Fibroblast of skin of abdomen (primary cell): Measurements from ENCODE around the gene OBP2A.
"Not testable (repeated sequence)": the region's sequence is repeated elsewhere in the genome, so short reads cannot be mapped to it uniquely, and the experiment has no call there.

Source experiments
- DNase-seq: peaks from one replicate; pipeline ENCODE4 v3.0.0-alpha.2; 2013

OBP2A gene

GRCh38 chr9:135512241-135512603, 33.7 kb upstream of the OBP2A start:
- DNase-seq = no peak

DNA sequence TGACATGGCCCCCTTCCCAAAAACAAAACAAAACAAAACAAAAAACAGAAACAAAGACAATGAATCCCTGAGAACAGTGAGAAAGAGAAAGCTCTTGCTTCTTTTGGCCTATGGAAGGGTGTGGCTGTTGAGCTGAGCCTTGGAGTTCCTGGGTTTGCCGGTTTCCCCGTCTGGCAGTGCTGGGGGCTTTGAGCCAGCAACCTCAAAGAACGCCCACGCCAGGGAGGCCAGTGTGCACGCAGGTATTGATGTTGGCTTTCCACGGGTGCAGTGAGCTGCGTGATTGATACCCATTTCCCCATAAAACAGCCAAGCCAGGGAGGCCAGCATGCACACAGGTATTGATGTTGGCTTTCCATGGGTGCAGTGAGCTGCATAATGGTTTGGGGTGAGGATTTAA, 33.0 kb upstream of the OBP2A start:
- no peak for DNase-seq

DNA sequence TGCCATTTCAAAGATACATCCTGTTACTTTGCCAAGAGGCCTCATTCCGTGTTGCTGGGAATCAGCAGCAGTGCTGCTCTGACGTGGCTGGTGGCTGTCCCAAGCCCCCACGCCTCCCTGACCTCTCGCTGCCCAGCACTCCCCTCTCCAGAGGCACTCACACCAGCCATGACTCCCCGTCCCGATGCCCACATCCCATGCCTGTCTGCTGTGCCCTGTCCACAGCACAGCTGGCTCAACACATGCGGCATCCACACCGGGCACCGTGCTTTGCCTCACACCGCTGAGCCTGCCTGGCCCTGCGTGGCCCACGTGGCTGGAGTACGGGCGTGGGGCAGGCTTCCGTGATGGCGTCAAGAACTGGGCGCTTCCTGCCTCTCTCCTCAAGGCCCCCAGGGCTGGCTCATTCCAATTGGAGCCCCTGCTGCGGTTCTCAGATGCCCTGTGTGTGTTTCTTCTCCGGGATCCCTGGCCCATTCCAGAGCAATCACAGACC, 32.5 kb upstream of the OBP2A start:
- DNase-seq = no peak

DNA sequence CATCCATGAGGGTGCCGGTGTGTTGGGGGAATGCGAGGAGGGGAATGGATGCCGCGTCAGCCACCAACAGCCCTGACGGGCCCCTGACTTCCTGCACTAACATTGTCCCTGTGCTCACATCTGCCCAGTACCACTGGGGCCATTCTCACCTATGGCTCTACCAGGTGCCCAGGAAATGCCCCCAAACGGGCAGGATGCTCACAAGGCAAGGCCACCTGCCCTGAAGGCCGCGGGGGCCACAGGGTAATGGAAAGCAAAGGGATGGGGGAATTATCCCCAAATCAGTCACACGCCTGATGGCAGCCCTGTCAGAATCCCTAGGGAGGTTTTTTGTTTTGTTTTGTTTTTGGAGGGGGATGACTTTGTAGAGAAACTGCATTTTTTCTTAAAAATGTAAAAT, 32.0 kb upstream of the OBP2A start:
- DNase-seq = not testable (repeated sequence)

DNA sequence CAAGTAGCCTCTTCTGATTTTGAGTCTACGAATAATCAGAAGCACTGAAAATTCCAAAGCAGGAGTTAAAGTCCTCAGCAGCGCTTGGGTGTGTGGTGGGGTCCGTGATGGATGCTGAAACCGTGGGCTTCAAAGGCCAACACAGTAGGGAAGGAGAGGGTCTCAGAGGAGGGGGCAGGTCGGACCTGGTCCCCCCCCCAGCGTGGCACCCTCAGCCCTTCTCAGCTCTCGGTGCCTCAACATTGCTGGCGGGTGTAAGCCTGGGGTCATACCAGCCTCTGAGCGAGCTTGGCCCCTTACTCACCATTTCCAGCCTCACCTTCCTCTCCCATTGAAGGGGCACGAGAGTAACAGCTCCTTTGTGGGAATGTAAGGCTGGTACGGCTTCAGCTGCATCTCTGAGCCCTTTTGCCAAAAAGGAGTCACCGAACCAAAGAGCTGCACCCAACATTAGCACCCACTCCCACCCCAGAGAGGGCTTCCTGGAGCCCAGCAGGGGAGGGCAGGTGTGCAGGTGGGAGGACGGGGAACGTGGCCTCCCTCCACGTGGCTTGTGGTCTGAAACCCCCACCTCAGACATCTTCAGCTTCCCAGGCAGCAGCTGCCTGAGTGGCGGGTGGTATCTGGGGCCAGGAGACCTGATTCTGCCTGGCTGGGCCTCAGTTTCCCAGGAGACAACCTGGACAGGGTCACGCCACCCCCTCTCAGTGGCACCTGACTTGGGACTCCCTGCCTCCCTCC, 31.4 kb upstream of the OBP2A start:
- DNase-seq = no peak

GRCh38 chr9:135515083-135515951, 30.6 kb upstream of the OBP2A start:
- DNase-seq = no peak

DNA sequence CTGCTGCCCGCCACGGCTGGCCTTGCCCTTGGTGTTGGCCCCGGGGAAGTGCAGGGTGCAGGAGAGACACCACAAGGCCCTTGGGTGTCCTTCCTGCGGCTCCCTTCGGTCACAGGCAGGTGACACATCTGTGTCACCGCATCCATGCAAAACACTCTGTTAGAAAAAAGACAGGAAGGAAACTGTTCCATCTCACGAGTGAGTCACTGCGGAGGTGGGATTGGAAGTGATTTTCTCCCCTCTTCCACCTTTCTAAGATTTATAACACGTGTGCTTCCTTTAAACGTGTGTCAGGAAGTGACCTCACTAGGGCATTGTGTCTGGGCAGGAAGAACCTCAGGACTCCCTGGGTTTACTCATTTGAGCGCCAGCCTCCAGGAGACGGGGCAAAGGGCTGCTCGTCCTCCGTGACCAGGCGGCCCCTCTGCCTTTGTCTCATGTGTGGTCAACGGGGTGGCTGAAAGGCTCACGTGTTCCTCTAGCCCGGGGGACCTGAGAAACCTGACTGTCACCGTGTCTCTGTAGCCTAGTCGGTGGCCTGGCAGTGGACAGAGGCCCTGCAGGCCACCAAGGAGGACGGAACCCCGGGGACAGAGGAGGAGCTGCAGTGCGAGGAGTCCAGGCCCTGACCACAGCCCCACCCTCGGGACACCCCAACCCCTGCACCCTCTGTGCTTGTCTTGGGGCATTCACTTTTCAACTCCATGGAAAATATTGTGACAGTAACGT, 29.6 kb upstream of the OBP2A start:
- no peak for DNase-seq

DNA sequence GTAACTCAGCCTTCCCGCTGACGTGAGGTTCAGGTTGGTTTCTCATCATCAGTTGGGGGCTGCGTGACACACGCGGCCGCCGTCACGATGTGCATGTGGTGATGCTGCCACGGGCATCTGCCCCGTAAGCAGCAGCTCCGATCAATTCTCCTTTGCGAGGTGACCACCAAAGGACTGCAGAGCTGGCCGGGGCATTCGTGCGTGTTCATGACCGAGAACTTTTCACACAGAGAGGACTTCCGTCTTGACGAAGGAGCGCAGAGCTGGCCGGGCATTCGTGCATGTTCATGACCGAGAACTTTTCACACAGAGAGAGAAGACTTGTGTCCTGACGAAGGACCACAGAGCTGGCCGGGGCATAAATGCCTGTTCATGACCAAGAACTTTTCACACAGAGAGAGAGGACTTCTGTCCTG, 28.5 kb upstream of the OBP2A start:
- no peak for DNase-seq

DNA sequence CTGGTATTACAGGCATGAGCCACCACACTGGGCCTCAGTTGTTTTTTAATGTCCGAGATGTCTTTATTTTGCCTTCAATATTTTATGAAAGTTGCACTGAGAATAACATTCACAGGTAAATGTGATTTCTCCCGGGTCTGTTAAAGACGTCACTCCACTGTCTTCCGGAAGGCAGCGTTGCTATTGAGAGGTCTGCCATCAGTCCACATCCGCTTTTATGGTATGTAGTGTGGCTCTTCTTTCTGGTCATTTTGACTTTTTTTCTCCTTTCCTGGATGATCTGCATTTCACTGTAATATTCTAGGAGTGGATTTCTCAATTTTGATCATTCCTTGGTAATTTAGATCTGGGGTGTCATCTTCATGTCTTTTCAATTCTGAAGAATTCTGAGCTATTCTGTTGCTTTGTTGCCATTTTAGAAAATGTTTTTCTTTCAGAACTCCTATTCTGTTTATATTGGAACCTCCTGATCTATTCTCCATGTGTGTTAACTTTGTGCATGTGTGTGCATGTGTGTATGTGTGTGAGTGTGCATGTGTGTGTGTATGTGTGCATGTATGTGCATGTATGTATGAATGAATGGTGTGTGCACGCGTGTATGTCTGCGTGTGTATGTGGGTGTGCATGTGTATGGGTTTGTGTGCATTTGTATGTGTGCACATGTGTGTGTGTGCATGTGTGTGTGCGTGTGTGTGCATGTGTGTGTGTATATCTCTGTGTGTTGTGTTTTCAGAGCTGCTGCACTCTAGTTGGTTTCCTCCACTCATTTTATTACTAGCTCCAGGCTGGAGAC, 26.6 kb upstream of the OBP2A start:
- DNase-seq = no peak

DNA sequence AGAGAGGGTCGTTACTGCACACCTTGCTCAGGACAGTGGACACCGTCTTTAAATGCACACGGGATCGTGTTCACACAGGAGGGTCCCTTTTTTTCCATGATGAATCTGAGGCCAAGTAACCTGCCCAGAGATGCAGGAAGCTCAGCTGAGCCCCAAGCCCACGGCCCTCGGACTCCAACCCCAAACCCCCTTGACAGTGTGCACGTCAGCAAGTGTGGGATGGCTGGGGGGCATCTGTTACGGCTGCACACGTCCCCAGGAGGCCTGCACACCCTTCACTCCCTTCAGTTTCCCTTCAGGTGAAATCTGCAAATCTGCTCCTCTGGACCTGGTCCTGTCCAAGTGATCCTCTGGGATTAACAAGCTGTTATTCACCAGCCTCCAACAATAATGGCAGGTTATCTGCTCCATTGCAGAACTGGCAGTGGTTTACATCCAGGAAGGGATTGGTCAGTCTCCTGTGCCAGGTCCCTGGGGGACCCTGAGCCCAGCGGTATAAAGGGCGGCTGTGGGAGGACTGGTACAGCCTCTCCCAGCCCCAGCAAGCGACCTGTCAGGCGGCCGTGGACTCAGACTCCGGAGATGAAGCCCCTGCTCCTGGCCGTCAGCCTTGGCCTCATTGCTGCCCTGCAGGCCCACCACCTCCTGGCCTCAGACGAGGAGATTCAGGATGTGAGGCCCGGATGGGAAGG, 24.9 kb upstream of the OBP2A start, which contains the start of gene LCN1:
Gene LCN1 (plus strand): TSS at position 525 of the 692 bp plus-strand sequence. CDS start 58 bp downstream, at position 583.
- DNase-seq = no peak

DNA sequence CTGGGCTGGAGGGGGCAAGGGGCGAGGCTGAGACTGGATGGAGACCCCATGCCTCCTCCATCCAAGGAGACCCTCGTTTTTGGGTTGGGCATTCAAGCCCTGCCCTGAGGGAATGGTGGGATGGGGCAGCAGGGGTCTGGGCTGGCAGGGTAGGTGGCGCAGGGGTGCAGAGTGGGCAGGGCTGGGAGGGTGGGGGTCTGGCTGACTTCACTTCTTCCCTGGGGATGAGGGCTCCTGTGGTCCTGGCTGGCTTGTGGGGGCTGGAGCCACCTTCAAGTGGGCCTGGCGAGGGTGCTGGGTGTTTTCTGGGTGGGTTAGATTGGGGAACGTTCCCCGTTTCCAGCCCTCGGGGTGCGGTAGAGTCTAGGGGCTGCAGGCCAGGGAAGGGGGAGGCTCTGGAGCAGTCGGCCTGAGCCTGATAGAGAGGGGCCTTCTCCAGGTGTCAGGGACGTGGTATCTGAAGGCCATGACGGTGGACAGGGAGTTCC, 24.3 kb upstream of the OBP2A start:
- no peak for DNase-seq

DNA sequence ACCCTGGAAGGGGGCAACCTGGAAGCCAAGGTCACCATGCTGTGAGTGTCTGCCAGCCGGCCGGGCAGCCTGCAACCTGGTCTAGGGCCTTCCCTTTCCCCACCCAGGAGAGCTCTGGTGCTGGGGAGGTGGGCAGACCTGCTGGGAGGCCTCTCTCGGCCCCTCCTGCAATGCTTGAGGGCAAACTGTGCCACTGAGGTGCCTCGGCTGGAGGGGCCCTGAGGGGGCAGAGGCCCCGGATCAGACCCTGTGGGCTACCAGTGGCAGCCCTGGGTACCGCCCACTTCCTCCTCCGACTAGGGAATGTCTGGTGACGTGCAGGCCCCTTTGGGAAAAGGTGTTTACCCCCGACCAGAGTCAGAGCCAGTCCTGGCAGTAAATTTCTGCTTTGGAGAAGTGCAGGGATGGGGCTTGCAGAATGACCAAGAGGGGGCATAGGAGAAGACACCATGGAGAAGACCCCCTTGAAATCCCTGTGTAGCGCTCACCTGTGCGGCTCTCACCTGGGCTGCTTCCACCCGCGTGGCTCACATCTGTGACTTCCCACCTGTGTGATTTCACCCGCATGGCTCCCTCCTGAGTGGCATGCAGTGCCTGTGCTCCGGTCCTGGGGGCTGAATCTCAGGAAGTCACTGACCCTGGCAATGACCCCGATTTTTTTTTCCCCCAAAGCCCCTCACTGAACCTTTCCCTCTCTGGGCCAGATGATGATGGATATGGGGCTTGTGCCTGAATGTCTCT, 23.6 kb upstream of the OBP2A start:
- no peak for DNase-seq

DNA sequence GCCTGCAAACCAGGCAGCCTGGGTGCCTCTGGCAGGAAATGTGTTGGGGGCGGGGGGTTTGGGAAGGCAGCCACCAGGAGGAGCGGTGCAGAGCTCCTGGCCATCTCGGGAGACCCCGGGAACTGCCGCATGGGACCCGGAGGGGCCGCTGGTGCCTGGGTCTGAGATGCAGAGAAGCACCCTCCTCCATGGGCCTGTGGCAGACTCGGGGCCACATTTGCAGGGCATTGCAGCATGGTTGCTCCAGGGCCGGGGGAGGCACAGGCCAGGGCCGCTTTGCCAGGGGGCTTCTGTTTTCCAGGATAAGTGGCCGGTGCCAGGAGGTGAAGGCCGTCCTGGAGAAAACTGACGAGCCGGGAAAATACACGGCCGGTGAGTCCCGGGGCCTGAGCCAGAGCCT, 23.0 kb upstream of the OBP2A start:
- DNase-seq = no peak

DNA sequence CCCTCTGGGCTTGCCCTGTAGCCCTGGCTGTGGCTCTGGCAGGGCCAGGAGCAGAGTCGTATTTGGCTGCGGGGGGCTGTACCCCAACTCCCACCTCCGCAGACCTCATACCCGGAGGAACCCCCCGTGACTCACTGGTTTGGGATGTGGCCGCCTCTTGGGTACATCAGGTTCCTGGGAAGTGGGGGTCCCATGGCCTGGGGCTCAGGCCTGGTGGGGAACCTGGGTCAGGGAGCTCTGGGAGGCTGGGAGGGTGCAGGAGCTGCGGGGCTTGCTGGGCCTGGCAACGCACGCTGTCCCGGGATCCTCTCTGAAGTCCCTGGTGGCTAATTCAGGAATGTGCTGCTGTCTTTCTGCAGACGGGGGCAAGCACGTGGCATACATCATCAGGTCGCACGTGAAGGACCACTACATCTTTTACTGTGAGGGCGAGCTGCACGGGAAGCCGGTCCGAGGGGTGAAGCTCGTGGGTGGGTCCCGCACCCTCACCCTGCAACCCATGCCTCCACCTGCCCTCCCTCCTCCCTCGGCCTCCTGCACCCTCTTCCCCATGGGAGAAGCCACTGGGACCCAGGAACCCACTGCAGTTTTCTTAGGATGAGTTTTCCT, 22.3 kb upstream of the OBP2A start:
- DNase-seq = no peak

DNA sequence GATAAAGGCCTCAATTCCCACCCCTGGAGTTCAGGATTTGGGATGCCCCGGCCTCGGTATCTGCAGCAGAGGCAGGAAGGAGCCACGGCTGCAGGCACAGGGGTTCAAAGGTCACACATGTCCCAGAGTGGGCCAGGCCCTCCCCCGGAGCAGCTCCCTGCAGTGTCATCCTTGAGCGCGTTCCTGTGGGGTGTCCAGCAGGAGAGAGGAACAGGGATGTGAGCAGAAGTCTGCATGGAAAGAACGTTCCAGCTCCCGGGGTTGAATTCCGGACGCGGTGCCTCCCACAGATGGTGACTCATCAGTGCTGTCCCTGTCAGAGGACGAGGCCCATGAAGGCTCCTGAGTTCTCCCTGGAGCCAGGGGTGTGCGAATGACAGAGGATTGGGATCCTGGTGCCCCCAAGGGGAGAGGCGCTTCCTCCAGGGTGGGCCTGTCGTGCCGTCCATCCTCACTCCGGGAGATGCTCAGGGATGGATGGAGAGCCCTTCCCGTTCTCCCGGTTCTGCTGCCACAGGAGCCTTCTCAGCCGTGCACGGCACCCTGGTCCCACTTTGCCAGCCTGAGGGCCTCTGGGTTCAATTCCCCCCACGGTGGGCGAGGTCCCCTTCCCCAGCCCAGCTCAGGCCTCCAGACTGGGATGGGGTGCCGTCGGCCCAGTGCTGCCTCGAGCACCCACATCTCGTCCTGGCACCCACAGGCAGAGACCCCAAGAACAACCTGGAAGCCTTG, 21.6 kb upstream of the OBP2A start:
- peak; percentile 15 for DNase-seq

- no peak for DNase-seq
These were observed 20.5 kb upstream of the OBP2A start for GRCh38 chr9:135525241-135526088.

GRCh38 chr9:135526089-135526729, 19.7 kb upstream of the OBP2A start:
- DNase-seq = no peak
